GM12878 (cell line): ENCODE data around the gene CNTNAP2. TPM values are rescaled to one million over a fixed set of nuclear protein-coding genes. Genes with fewer than 3 reads are reported as not detected.

ENCODE experiments used
- ATAC-seq: fragments of 200-7000 bp; cut with Tn5 transposase; 3 replicates; pipeline ENCODE4 v1.9.1; 2020; ENCODE audit warnings: mild to moderate bottlenecking, moderate library complexity
- BruUV-seq: library from RNA; stranded (reverse); fragments of 400-500 nt; replicated peaks from 2 replicates; lab custom pipeline; 2021; lab: Mats Ljungman, UMichigan
- CTCF ChIA-PET: fragments of 300-600 bp; sonication (Branson Sonifier 250); formaldehyde crosslinking; extraction: SDS; loops from one replicate; lab custom pipeline; 2021; ENCODE audit warnings: inconsistent platforms; lab: Yijun Ruan, JAX
- POLR2A ChIA-PET: fragments of 350-600 bp; formaldehyde crosslinking; extraction: SDS; loops from one replicate; lab custom pipeline; 2021; ENCODE audit warnings: inconsistent platforms; lab: Charles Lee
- RAD21 ChIA-PET: fragments of 300-600 bp; sonication (Branson Sonifier 250); formaldehyde crosslinking; loops from one replicate; lab custom pipeline; 2023; ENCODE audit warnings: antibody characterized with exemption; ENCODE audit not compliant: unreplicated experiment; lab: Charles Lee
- SMC1A ChIA-PET: fragments of 300-600 bp; sonication (Branson Sonifier 250); formaldehyde crosslinking; loops from one replicate; lab custom pipeline; 2023; ENCODE audit not compliant: unreplicated experiment, uncharacterized antibody; lab: Charles Lee
- DNase-seq: peaks from one replicate; pipeline ENCODE4 v3.0.0-alpha.2; 2011; ENCODE audit warnings: low read depth, low spot score
- FAIRE-seq: peaks from 3 replicates; lab custom pipeline; 2011; peaks lifted over from hg19 to GRCh38; lab: Jason Lieb, UNC
- H2AFZ ChIP-seq: 2 replicates; pipeline ENCODE4 v1.6.0; 2011; ENCODE audit warnings: low read depth, low read length, control low read depth; ENCODE audit not compliant: control insufficient read depth
- H3K27ac ChIP-seq: 2 replicates; pipeline ENCODE4 v1.5.1; 2011; ENCODE audit warnings: control low read depth; ENCODE audit not compliant: control insufficient read depth, insufficient read depth
- H3K27me3 ChIP-seq, 2 experiments: replicated peaks in 1 of 2; 2 replicates each; pipeline versions ENCODE4 v1.6.0 to v1.6.1; 2011; ENCODE audit warnings: low read length in 1 of 2; ENCODE audit not compliant: control insufficient read depth in 2 of 2, insufficient read depth in 2 of 2
- H3K36me3 ChIP-seq, 2 experiments: 2 replicates each; pipeline ENCODE4 v1.5.1; 2011; ENCODE audit warnings: low read length in 1 of 2; ENCODE audit not compliant: control insufficient read depth in 2 of 2, insufficient read depth in 2 of 2
- H3K4me1 ChIP-seq: 2 replicates; pipeline ENCODE4 v1.6.1; 2011; ENCODE audit warnings: mild to moderate bottlenecking, low read length, moderate library complexity, mixed read lengths; ENCODE audit not compliant: control insufficient read depth, insufficient read depth
- H3K4me2 ChIP-seq: 2 replicates; pipeline ENCODE4 v1.6.0; 2011; ENCODE audit warnings: control low read depth; ENCODE audit not compliant: control insufficient read depth, insufficient read depth
- H3K4me3 ChIP-seq: fragments of 200-600 bp; sonication (generic); 2 replicates; pipeline ENCODE4 v1.5.1; 2016
- H3K79me2 ChIP-seq: 2 replicates; pipeline ENCODE4 v1.6.0; 2011; ENCODE audit warnings: low read length; ENCODE audit not compliant: control insufficient read depth, insufficient read depth
- H3K9ac ChIP-seq: 2 replicates; pipeline ENCODE4 v1.8.0; 2011; ENCODE audit warnings: low read length, control low read depth, mixed read lengths; ENCODE audit not compliant: control insufficient read depth, insufficient read depth
- H3K9me3 ChIP-seq: replicated peaks from 3 replicates; pipeline ENCODE4 v1.5.1; 2011; ENCODE audit warnings: mild to moderate bottlenecking, low read length; ENCODE audit not compliant: control insufficient read depth, insufficient read depth
- H4K20me1 ChIP-seq: 2 replicates; pipeline ENCODE4 v1.6.0; 2011; ENCODE audit not compliant: control insufficient read depth, insufficient read depth
- CUX1 ChIP-seq: IDR thresholded peaks from 2 replicates; pipeline ENCODE4 v1.6.1; 2012; ENCODE audit warnings: improper control_type of control experiment, low read depth, low read length; ENCODE audit not compliant: insufficient replicate concordance
- EED ChIP-seq: sonication (generic); IDR thresholded peaks from 2 replicates; pipeline ENCODE4 v1.6.1; 2016; ENCODE audit warnings: antibody characterized with exemption, low read depth
- HSF1 ChIP-seq: fragments of 150-350 bp; IDR thresholded peaks from 2 replicates; pipeline ENCODE4 v1.6.1; 2014; ENCODE audit warnings: mild to moderate bottlenecking, low read depth, low read length
- KDM1A ChIP-seq: fragments of 200-600 bp; sonication (generic); IDR thresholded peaks from 2 replicates; pipeline ENCODE4 v1.6.1; 2016; ENCODE audit warnings: borderline replicate concordance
- NKRF ChIP-seq: fragments of 450-650 bp; conservative IDR thresholded peaks from 2 replicates; pipeline ENCODE4 v1.6.1; 2017; ENCODE audit warnings: mild to moderate bottlenecking, moderate library complexity
- NR2C2 ChIP-seq: IDR thresholded peaks from 2 replicates; pipeline ENCODE4 v1.6.1; 2011; ENCODE audit warnings: borderline replicate concordance, low read depth; ENCODE audit not compliant: control insufficient read depth, insufficient read length
- POU2F2 ChIP-seq: IDR thresholded peaks from 3 replicates; pipeline ENCODE4 v1.6.1; 2011; ENCODE audit warnings: low read depth, mild to moderate bottlenecking, low read length, borderline replicate concordance
- RUNX3 ChIP-seq: IDR thresholded peaks from 2 replicates; pipeline ENCODE4 v1.6.1; 2012; ENCODE audit warnings: low read length, inconsistent platforms
- SIN3A ChIP-seq: IDR thresholded peaks from 2 replicates; pipeline ENCODE4 v1.6.1; 2012; ENCODE audit warnings: low read depth, low read length, improper control_type of control experiment
- SIX5 ChIP-seq: IDR thresholded peaks from 2 replicates; pipeline ENCODE4 v1.6.1; 2011; ENCODE audit warnings: mild to moderate bottlenecking, low read depth, low read length, moderate library complexity; ENCODE audit not compliant: severe bottlenecking
- SMAD5 ChIP-seq: IDR thresholded peaks from 2 replicates; pipeline ENCODE4 v1.6.1; 2016; ENCODE audit warnings: antibody characterized with exemption, low read depth
- SMARCA5 ChIP-seq: fragments of 450-650 bp; IDR thresholded peaks from 2 replicates; pipeline ENCODE4 v1.6.1; 2017; ENCODE audit warnings: mild to moderate bottlenecking
- SP1 ChIP-seq: IDR thresholded peaks from one replicate; pipeline ENCODE4 v1.6.1; 2011; ENCODE audit warnings: low read depth, low read length
- TAF1 ChIP-seq: IDR thresholded peaks from 2 replicates; pipeline ENCODE4 v1.6.1; 2011; ENCODE audit warnings: mild to moderate bottlenecking, low read depth, low read length, borderline replicate concordance
- TCF7 ChIP-seq: IDR thresholded peaks from 2 replicates; pipeline ENCODE4 v1.6.1; 2014; ENCODE audit warnings: antibody characterized with exemption, borderline replicate concordance
- WRNIP1 ChIP-seq: IDR thresholded peaks from 2 replicates; pipeline ENCODE4 v1.6.1; 2011; ENCODE audit warnings: low read depth, low read length, improper control_type of control experiment, borderline replicate concordance
- ZBED1 ChIP-seq: IDR thresholded peaks from 2 replicates; pipeline ENCODE4 v1.6.1; 2016; ENCODE audit warnings: borderline replicate concordance
- ZZZ3 ChIP-seq: IDR thresholded peaks from 2 replicates; pipeline ENCODE4 v1.6.1; 2011; ENCODE audit warnings: low read depth; ENCODE audit not compliant: control insufficient read depth, insufficient read length
- WGBS: methylation state at CpG from one replicate; pipeline ENCODE4 v1.1.6; 2016; ENCODE audit warnings: low lambda C conversion rate; ENCODE audit not compliant: insufficient replicate concordance, insufficient coverage; ENCODE audit errors: missing lambda C conversion rate; 5-methylcytosine and 5-hydroxymethylcytosine counted together
- in situ Hi-C: fragments of 300-500 bp; cut with MboI; formaldehyde crosslinking; loops from 9 replicates; pipeline ENCODE4 v1.14.3; 2018; ENCODE audit warnings: mixed read lengths
- intact Hi-C: fragments of 100-400 bp; cut with micrococcal nuclease; formaldehyde crosslinking; loops from one replicate; pipeline ENCODE4 v1.14.2; 2022; ENCODE audit not compliant: unreplicated experiment
- polyA plus RNA-seq, 11 experiments: library from polyadenylated mRNA; depleted of rRNA in 4 of 11; unstranded in 6 of 11; stranded (reverse) in 5 of 11; fragments of >200 nt; fragmentation: Nextera tagmentation in 4 of 11; fragmentation: Illumina TruSeq in 1 of 11; extraction: Ambion mirVana in 4 of 11; extraction: Trizol in 1 of 11; gene quantifications; 1 replicate in 1 of 11; 2 replicates in 10 of 11; pipeline versions ENCODE4 v1.2.1 to v1.2.3, GENCODE V29; 2011 to 2016; ENCODE audit warnings: inconsistent platforms in 2 of 11, missing spikeins in 2 of 11, low read depth in 1 of 11
- total RNA-seq, 4 experiments: library from RNA; depleted of rRNA in 3 of 4; stranded (reverse); fragments of >200 nt in 3 of 4; fragmentation: Illumina TruSeq in 1 of 4; extraction: Trizol in 1 of 4; gene quantifications; 2 replicates each; pipeline versions ENCODE4 v1.2.1 to v1.2.3, GENCODE V29; 2013 to 2021

Gene CNTNAP2
- total and polyA plus RNA-seq, 10 of the 15 experiments (the other 5 are each of a cell fraction or from before 2014, with no cell fraction given): 0.03 to 0.08 (median 0.03) TPM; not detected in 7

GRCh38 chr7:148347981-148348380 lies 2231.4 kb downstream of the CNTNAP2 start:
- no peak overlapping the region for H3K27ac ChIP-seq
- no peaks in the 10 kb centered on the region for H3K4me1 ChIP-seq
- TF ChIP-seq WRNIP1: no peak
- TF ChIP-seq SP1: no peak
- no peak for TF ChIP-seq TCF7
- no peak for TF ChIP-seq SMAD5
- TF ChIP-seq SIX5: no peak
- no peak for TF ChIP-seq POU2F2
- TF ChIP-seq TAF1: no peak
- no peak for TF ChIP-seq SIN3A
- TF ChIP-seq KDM1A: no peak
- TF ChIP-seq EED: no peak
- TF ChIP-seq SMARCA5: no peak
- no peak for TF ChIP-seq ZZZ3
- TF ChIP-seq RUNX3: no peak
- no peak for TF ChIP-seq CUX1
- no peak for TF ChIP-seq NKRF
- TF ChIP-seq NR2C2: no peak
- TF ChIP-seq HSF1: no peak
- no peak for TF ChIP-seq ZBED1
- TF ChIP-seq, all 136 proteins: peak for 0
- intact Hi-C loops (no loop called here), in situ Hi-C loops (no loop called here)
- WGBS: 47% methylated on average over 5 of the region's 5 CpGs
- no TSS peak for BruUV-seq
- FAIRE-seq (no peak), ATAC-seq (no peak), DNase-seq (no peak)
- Histone ChIP-seq H3K9me3 (no peaks in the 10 kb centered on the region), H4K20me1 (no peaks in the 10 kb centered on the region), H3K36me3 (no peaks in the 10 kb centered on the region), H3K27me3 (no peaks in the 10 kb centered on the region; a peak in 1 of 4 replicates), H3K4me2 (no peak overlapping the region), H2AFZ (no peak overlapping the region), H3K9ac (no peak overlapping the region), H3K4me3 (no peak overlapping the region), H3K79me2 (no peaks in the 10 kb centered on the region)
- ChIA-PET POLR2A (no interaction called here), SMC1A (no interaction called here), CTCF (no interaction called here), RAD21 (no interaction called here)
